Upper lobe of left lung (tissue), 4 donors: ENCODE results near the gene DISP3.

ENCODE experiments used
- CTCF ChIP-seq, 6 experiments: fragments of 450-650 bp in 4 of 6; fragments of 200-600 bp in 2 of 6; sonication (generic) in 2 of 6; IDR thresholded peaks; one replicate each; pipeline ENCODE4 v1.5.1; 2016 to 2019; ENCODE audit warnings: antibody characterized with exemption in 6 of 6
- EP300 ChIP-seq, 4 donors: sonication (generic); formaldehyde crosslinking; IDR thresholded peaks; one replicate each; pipeline ENCODE4 v1.5.1; 2017; ENCODE audit warnings: antibody characterized with exemption in 4 of 4, control low read depth in 2 of 4
- POLR2A ChIP-seq, 4 donors: fragments of 450-650 bp; IDR thresholded peaks; one replicate each; pipeline ENCODE4 v1.5.1; 2016 to 2017; ENCODE audit warnings: antibody characterized with exemption in 4 of 4, mild to moderate bottlenecking in 2 of 4
- POLR2AphosphoS5 ChIP-seq, 2 donors: sonication (generic); formaldehyde crosslinking; IDR thresholded peaks; one replicate each; pipeline ENCODE4 v1.5.1; 2017; ENCODE audit warnings: antibody characterized with exemption in 2 of 2

GRCh38 chr1:11482701-11483479 lies 3.9 kb downstream of the DISP3 start:
- TF ChIP-seq EP300 (IDR thresholded peaks at IDR 0.05) (no peak), POLR2AphosphoS5 (IDR thresholded peaks at IDR 0.05) (no peak), POLR2A (IDR thresholded peaks at IDR 0.05) (no peak), CTCF (IDR thresholded peaks at IDR 0.05) (no peak)
